GM21723 (cell line): ENCODE data around the gene RETREG3.
"Not testable (repeated sequence)": the region's sequence is repeated elsewhere in the genome, so short reads cannot be mapped to it uniquely, and the experiment has no call there.

Experiments used
- ATAC-seq: cut with Tn5 transposase; IDR thresholded peaks from one replicate; pipeline ENCODE4 v1.9.1; 2021; ENCODE audit warnings: mild to moderate bottlenecking, moderate library complexity; ENCODE audit not compliant: unreplicated experiment

The RETREG3 gene

GRCh38 chr17:42609182-42609813 lies at the start of gene RETREG3, which contains the start of gene TUBG1:
RETREG3 (minus strand) TSS chr17:42609374; CDS start chr17:42609324, 50 bp downstream.
TUBG1 (plus strand) TSS chr17:42609683; CDS start chr17:42609738, 55 bp downstream.
- peak; percentile 79 for ATAC-seq

GRCh38 chr17:42657824-42658588 lies 48.8 kb upstream of the RETREG3 start:
- no peak for ATAC-seq

GRCh38 chr17:42655528-42655927 lies 46.4 kb upstream of the RETREG3 start:
- ATAC-seq, result no peak

GRCh38 chr17:42653179-42654124 lies 44.3 kb upstream of the RETREG3 start:
- ATAC-seq, result no peak

GRCh38 chr17:42651392-42651791 lies 42.2 kb upstream of the RETREG3 start:
- no peak for ATAC-seq

GRCh38 chr17:42647778-42648177 lies 38.6 kb upstream of the RETREG3 start:
- ATAC-seq, result no peak

- no peak for ATAC-seq
These were observed 33.2 kb upstream of the RETREG3 start for GRCh38 chr17:42642336-42642735.

GRCh38 chr17:42640121-42640520 lies 30.9 kb upstream of the RETREG3 start:
- ATAC-seq, result no peak

GRCh38 chr17:42639525-42640113 lies 30.4 kb upstream of the RETREG3 start:
- no peak for ATAC-seq

- ATAC-seq, result no peak
These were observed 23.8 kb upstream of the RETREG3 start for GRCh38 chr17:42632949-42633444.

GRCh38 chr17:42629411-42630009 lies 20.3 kb upstream of the RETREG3 start:
- no peak for ATAC-seq

- ATAC-seq, result not testable (repeated sequence)
These were observed 18.0 kb upstream of the RETREG3 start for GRCh38 chr17:42627032-42627764.

GRCh38 chr17:42623732-42624596 lies 14.8 kb upstream of the RETREG3 start:
- ATAC-seq, result no peak

GRCh38 chr17:42623271-42623670 lies 14.1 kb upstream of the RETREG3 start:
- ATAC-seq, result no peak

GRCh38 chr17:42621987-42622386 lies 12.8 kb upstream of the RETREG3 start:
- ATAC-seq, result not testable (repeated sequence)

- ATAC-seq, result peak; percentile 75
These were observed 9.4 kb upstream of the RETREG3 start for GRCh38 chr17:42618442-42619150.

GRCh38 chr17:42617956-42618431 lies 8.8 kb upstream of the RETREG3 start:
- ATAC-seq, result peak; percentile 37
